HG03025 (cell line): ENCODE measurements around the gene ADAM12.
"Not testable (repeated sequence)": the region's sequence is repeated elsewhere in the genome, so short reads cannot be mapped to it uniquely, and the experiment has no call there.

Experiments used
- ATAC-seq: cut with Tn5 transposase; IDR thresholded peaks from one replicate; pipeline ENCODE4 v1.9.1; 2021; ENCODE audit warnings: mild to moderate bottlenecking, moderate library complexity; ENCODE audit not compliant: unreplicated experiment, low FRiP score

ADAM12 gene

DNA sequence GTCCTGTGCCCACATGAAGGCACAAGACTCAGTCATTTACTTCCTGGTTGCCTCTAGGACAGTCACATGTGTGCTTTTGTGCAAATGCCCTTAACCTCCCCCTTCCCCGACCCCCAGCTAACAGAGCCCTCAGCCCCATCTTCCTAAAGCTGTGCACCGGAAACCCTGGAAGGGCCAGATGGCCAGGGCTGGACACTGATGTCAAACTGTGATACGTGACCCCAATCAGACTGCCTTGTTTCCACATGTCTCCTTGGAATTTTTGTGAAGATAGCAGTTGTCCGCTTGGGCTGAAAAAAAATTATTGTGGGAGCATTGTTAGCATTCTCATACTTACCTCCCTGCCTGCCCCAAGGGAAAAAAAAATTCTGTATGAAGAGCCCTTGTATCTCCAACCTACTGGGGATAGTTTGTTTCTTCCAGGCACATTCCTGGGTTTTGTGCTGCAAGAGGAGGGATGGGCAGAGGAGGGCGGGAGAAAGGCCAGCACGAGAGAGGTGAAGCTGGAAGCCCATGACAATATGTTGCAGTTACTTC, 17.0 kb upstream of the ADAM12 start:
- ATAC-seq: no peak

DNA sequence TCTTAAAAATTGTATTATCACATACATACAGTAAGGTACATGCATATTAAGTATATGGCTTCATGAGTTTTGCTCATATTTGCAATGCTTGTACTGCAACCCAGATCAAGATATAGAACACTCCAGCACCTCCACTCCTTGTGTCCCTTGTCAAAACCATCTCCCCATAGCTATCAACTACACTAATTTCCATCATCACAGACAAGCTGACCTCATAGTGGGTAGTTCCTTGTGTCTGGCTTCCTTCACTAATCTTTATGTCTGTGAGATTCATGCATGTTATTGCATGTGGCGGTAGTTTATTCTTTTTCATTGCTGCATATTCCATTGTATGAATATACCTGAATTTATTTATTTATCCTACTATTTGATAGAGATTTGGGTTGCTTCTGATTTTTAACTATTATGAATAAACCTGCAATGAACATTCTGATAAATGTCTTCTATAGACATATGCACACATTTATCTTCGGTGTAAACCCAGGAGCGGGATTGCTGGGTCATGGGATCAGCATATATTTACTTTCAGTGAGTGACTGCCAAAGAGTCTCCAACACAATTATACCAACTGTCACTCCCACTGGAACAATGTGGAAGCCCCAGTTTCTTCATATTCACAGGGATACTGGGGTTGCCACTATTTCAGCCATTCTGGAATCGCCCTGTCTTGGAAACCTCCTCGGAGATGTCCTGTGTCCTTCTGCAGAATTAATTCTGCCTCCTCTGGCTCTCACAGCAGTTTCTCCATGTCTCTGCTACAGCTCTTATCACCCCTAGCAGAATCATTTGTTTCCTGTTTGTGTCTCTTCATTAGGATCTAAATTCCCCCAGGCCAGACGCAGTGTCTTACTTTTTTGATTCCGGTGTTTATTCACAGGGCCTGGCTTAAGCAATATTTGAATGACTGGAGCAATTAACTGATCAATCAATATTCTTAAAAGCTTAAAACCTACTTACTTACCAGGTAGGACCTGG, 14.7 kb upstream of the ADAM12 start:
- ATAC-seq: no peak

DNA sequence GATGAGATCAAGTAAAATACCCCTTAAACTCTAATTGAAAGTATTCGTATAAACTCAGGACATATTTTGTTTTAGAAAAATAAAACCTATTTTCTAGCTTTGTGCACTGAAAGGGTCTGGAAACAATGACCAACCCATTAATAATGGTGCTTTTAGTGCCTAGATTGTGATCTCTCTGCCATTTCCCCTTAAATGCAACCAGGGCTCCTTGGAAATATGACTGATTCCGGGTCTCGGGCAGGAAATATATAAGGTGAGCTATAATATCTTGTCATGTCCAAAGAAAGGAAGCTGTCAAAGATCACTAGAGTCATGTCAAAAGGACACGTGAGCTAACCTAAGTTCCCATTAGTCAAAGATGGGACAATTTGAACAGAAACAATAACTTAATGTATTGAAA, 12.4 kb upstream of the ADAM12 start:
- ATAC-seq: no peak

DNA sequence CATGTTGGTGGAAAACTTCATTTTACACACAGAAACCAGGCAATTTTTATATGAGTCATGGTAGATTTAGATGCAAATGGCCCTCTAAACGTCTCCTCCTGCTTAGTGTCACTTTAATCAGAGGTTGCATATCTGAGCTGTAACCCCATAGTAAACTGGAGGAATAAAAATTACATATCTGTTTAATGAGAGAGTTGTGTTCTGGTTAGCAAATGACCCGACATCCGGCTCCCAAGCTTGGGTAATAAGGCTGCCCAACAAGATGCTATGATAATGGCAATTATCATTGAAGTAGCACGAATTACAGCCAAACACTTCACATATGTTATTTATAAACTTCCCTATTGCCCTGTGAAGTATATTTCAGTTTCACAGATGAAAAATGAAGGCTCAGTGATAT, 10.6 kb upstream of the ADAM12 start:
- ATAC-seq: no peak

DNA sequence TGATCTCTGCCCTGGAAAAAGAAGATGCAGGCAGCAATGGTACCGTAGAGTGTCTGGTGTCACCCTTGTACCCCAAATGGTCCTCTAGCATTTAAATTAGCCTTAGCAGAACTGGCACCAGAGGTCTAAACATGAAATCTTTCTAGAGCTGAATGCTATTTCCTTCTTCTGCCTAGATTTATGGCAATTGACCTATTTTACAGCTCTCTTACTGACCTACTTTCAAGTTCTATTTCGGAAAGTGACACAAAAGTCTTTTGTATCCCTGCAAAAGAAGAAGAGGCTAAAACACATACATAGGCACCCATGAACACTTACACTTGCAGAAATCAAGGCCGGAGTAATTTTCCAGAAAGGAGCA, 10.1 kb upstream of the ADAM12 start:
- no peak for ATAC-seq

DNA sequence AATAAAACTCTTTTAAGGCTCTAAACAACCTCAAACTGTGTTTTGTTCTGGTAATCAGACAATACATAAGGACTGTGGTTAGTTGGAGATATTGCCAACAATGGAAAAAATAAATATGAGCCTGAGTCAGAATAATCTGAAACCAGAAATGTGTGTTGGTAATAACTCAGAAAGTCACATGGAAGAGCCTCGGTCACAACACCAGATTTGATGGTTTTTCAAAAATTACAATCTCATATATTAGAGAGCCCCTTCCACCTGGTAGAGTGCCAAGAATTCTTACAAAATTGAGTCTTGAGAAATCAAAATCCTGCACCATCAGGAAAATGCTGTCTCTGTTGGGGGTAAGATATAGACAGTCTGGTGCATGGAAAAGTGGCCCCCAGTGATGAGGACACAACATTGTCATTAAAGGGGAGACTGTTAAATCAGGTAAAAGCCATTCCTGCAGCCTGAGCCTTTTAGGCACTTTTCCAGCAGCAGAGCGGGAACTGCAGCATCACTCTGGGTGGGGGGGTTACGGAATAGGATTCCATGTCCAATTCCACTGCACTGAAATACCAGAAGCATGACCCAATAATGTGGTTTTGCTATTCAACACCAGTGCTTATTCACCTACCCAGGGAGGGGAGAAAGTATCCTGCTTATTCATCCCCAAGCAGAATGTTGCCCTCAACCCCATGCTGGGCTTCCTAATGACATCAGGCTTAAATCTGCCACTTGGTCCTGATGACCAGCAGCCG, 9.5 kb upstream of the ADAM12 start:
- ATAC-seq: no peak

DNA sequence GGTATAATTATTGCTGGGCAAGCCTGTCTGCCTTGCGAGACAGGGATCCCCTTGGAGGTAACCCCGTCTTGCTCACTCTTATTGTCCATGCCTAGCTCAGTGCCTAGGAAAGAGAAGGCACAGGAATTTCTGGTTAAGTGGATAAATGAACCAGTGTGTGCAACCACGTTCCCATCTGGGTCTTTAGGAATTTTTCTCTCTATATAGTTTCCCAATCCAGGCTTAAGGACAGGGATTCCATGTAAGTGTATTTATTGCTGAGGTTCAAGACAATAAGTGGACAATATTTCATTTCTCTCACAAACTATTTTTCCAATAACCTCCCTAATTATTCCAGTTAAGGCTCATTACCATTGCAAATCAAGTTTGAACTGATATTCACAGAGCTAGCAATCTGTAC, 8.9 kb upstream of the ADAM12 start:
- ATAC-seq: no peak

DNA sequence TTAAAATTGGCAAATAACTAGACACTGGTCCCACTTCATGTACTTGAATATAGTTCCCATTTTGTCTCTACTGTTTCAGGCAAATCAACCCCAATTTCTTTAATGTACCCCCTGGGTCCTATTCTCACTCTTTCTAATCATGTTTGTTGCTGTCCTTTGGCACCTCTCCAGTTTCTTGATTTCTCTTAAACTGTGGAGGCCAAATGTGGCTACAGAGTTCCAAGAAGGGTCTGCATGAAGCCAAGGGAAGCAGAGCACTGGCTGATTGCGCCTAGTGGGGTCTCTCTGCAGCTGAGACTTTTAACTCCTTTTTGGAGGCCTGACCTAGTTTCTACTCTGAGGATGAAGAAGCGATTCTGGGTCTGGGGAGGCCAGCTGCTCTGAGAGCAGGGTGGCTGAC, 6.7 kb upstream of the ADAM12 start:
- no peak for ATAC-seq

DNA sequence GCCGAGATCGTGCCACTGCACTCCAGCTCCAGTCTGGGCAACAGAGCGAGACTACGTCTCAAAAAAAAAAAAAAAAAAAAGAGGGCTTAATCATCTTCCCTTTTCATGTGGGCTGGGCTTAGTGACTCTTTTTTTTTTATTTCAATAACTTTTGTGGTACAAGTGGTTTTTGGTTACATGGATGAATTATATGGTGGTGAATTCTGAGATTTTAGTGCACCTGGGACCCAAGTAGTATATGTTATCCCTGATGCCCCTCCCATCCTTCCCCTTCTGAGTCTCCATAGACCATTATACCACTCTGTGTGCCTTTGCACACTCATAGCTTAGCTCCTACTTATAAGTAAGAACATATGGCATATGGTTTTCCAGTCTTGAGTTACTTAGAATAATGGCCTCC, 4.8 kb upstream of the ADAM12 start:
- no peak for ATAC-seq

DNA sequence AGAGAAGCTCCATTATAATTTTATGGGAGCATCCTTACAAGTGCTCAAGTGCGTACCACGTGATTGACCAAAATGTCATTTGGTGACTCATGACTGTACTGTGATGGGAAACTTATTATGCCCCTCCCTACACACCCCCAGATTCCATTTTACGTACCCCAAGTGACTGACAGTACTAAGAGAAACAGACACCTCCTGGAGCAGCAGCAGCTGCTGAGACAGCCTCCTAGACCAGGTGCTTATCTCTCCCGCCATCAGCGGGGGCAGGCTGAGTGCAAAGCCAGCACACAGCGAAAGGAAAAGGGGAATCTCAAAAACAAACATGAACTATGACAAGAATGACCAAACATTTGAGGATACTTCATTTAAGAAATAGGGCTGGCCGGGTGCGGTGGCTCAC, 4.2 kb upstream of the ADAM12 start:
- no peak for ATAC-seq

DNA sequence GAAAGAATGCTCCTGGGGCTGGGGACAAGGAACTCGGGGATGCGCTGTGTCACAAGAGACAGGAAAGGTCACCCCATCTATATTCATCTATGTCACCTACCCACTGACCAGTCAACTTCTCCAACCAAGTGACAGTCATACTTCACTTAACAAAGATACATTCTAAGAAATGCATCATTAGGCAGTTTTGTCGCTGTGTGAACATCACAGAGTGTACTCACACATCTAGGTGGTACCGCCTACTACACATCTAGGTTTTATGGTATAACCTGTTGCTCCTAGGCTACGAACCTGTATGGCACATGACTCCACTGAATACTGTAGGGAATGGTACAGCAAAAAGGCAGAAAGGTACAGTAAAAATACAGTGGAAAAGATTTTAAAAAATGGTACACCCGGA, 3.8 kb upstream of the ADAM12 start:
- ATAC-seq: no peak

DNA sequence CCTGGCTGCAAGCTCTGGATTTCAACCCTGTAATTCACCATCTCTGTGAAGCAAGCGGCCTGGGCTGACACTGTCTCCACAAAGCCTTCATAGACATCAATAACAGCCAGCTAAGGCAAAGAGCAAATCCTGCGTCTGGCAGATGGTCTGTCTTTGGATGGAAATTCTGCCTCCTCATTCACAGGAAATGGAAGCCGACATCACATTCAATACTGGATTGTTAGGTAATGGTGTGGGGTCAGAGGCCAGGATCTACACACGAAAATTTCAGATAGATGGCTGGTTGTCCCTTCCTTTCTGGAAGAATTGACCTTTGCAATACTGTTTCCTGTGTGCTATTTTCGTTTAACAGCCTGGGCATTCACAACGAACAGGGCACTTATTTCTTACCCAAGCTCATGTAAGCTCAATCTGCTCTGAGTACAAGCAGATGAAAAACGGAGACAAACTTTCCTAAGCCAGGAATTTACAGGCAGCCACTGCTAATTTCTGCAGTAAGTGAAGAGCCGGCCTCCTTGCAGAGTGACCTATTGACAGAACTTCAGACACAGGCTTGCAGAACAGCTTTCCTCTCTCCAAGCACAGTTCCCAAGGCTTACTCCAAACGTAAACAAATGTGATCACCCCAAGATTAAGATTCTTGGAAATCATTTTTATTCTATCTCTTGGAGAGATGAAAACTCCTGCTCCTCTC, 3.1 kb upstream of the ADAM12 start:
- no peak for ATAC-seq

DNA sequence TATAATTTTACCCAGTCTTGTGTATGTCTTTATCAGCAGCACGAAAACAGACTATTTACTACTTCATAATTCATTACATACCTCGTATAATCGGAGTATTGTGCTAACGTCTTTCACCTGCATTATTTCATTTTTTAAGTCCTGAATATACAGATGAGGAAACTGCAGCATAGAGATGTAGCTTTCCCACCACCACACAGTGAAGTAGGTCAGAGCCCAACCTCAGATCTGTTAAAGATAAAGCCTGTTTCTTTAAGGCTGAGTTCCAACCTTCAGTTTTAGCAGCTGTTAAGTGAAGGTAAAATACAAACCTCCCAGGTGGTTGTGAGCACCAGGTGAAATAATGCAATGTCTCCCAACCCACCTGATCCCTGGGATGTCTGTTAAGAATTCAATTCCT, 2.0 kb upstream of the ADAM12 start:
- ATAC-seq: no peak

DNA sequence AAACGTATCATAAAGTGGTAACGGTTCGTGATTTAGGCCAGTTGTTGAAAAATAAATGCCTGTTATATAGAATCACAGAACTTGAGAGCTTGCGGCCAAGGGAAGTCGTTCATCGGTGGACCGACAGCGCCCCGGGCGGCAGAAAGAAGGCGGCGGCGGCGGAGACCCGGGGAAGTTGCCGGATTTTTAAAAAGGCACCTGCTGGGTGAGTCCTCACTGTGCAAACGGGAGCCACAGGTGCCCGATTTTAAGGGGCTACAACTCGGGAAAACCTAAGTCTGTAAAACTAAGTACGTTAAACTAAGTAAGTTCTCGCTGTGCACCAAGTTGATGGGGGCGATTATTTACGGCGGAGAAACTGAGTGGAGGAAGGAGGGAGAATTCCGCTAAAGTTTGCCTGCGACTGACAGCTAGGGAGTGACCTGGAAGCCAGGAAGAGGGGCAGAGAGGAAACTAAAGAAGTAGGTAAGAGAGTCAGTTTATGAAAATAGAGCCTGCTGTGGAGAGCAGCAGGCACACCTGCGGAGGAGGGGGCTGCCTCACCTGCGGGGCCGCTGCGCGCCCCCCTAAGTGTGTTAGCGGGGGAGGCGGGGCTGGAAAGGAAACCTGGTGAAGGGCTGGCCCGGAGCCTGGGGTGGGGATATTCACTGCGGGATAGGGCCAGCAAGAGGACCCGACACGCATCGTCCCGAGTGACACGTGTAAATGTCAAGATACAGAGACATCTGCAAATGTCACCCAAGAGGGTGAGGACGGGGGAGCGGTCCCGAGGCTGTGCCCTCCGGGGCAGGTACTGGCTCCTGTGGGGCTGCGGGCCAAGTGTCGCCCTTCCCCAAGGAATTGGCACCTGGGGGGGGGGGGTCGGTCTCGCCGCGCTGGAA, 996 bp downstream of the ADAM12 start:
- no peak for ATAC-seq

DNA sequence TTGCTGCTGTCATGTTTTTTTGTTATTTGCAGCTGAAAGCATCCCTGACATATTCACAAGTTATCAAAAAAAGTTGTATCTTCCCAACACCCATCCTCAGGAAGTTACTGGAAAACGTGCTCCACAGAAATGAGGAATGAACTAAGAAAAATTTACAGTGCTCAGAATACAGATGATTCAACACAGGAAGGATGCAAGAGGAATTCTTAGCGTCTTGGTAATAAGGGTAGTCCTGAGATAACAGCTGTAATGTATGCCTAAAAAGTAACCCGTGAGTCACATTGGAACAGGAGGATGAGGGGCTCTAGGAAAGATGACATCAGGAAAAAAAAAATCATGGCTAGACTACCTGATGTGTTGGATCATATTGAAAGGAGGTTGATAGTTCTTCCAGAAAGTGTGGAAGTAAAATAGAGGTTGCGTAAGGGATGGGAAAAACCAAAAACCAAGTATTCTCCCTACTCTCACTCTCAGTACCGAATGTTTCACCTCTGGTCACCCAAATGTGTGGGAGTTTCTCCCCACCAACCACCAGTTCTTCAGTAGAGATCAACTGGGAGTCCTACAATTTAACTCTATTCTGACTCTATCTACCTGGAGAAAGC, 3.9 kb downstream of the ADAM12 start:
- ATAC-seq: no peak

DNA sequence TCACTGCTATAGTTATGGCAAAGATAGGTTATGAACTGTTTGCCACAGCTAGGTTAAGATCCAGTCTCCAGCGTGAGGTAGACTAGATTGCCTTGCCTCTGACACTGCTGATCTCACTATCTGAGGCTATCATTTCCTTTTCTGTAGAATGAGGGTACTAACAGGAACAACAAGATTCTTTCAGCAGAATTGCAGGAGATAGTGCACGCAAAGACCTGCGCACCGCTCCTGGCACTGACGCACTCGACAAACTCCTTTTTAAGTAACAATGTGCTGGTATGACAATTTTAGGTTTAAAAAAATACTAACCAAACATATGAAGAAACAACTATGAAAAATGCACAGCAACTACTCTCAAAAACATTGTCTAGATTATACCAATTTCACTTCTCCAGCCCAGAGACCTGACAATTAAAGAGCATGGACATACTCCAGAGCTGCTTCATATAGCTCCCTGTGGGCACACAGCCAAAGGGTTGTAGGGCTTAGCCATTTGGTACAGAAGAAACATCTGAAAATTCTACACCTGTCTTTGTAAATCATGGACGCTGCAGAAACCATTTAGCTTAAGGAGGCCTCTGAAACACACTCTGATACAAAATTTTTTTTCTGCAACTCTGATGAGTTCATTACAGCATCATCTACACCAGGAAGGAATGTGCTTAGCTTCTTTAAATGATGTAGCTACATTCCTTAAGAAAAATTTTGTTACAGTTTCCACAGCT, 7.8 kb downstream of the ADAM12 start:
- no peak for ATAC-seq

DNA sequence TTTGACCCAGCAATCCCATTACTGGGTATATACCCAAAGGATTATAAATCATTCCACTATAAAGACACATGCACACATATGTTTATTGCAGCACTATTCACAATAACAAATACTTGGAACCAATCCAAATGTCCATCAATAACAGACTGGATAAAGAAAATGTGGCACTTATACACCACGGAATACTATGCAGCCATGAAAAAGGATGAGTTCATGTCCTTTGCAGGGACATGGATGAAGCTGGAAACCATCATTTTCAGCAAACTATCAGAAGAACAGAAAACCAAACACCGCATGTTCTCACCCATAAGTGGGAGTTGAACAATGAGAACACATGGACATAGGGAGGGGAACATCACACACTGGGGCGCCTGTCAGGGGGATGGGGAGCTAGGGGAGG, 9.1 kb downstream of the ADAM12 start:
- not testable (repeated sequence) for ATAC-seq

DNA sequence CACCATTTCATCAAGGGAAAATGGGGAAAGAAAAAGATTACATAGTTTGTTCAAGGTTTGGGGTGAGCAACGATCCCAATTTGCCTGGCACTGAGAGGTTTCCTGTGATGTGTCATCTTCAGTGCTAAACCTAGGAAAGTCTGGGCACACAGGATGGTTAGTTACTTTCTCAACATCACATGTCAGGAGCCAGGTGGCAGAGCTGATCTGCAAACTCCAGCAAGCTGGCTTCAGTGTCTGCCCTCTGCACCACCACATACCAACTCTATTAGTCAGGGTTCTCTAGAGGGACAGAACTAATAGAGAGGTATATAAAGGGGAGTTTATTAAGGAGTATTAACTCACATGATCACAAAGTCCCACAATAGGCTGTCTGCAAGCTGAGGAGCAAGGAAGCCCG, 11.3 kb downstream of the ADAM12 start:
- ATAC-seq: no peak

DNA sequence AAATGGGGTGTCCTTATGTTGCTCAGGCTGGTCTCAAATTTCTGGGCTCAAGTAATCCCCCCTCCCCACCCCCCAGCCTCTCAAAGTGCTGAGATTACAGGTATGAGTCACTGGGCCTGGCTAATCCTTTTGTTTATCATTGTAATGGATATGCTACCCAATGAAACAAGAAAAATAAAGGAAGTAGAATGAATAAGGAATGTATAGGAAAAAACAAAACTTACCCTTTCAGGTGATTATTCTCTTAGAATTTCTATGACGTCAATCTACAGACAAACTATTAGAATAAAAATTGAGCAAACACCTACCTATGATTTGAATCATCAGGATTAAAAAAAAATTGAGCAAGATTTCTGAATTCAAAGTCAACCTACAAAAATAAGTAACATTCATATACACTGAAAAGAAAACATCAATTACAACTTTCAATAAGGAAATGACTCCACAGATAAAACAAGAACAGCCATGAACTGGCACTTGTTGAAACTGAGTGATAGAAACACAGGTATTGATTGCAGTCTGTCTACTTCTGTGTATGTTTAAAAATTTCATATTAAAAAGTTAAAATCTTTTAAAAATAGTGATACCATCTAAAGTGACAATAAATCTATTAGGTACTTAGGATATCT, 12.2 kb downstream of the ADAM12 start:
- ATAC-seq: no peak
